ENCODE results near the gene TMEM181.
"Not testable (repeated sequence)": the region's sequence is repeated elsewhere in the genome, so short reads cannot be mapped to it uniquely, and the experiment has no call there.

TMEM181 gene

DNA sequence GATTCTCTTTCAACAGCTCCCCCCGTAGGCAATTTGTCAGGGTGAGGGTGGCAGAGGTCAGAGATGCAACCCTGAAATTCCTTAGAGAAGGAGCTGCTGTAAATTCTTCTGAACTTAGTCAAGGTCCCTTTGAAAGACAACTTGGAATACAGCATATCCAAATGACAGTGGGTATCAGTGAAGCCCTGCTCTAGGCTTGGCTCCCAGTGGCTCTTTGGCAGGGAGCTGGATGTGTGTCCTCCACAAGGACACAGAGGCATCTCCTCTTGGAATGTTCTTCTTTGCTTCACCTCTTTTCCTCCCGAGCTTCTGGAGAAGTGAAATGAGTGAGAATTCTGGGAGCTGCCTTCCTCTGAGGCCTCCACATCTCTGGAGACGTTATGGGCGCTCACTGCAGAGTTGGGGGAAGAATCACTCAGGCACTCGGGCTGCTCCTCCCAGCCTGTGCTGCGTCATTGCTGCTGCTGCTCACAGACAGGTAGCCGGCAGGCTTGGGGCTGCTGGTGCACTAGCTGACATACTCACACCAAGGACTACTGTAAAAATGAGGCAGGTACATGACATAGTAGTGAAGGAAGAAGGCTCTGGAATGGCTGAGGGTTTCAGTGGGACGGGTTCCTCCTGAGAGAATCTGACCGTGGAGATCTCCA is 50.6 kb downstream of the TMEM181 start:
- no peak for ATAC-seq (ENCODE audit: low read depth)
- peak; percentile 22 for DNase-seq (ENCODE audit: low spot score)
- TF ChIP-seq, protein P1, sequence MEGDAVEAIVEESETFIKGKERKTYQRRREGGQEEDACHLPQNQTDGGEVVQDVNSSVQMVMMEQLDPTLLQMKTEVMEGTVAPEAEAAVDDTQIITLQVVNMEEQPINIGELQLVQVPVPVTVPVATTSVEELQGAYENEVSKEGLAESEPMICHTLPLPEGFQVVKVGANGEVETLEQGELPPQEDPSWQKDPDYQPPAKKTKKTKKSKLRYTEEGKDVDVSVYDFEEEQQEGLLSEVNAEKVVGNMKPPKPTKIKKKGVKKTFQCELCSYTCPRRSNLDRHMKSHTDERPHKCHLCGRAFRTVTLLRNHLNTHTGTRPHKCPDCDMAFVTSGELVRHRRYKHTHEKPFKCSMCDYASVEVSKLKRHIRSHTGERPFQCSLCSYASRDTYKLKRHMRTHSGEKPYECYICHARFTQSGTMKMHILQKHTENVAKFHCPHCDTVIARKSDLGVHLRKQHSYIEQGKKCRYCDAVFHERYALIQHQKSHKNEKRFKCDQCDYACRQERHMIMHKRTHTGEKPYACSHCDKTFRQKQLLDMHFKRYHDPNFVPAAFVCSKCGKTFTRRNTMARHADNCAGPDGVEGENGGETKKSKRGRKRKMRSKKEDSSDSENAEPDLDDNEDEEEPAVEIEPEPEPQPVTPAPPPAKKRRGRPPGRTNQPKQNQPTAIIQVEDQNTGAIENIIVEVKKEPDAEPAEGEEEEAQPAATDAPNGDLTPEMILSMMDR (IDR thresholded peaks at IDR 0.05; ENCODE audit: poor library complexity, severe bottlenecking), result no peak
- H3K4me1 ChIP-seq (ENCODE audit: insufficient read depth, poor library complexity, severe bottlenecking), result no peaks in the 10 kb centered on the region
- peaks cover 88% of the 10 kb centered on the region for H3K36me3 ChIP-seq (ENCODE audit: low read depth)
- H3K4me3 ChIP-seq (ENCODE audit: severe bottlenecking), result no peak overlapping the region
- no peaks in the 10 kb centered on the region for H3K9me3 ChIP-seq (ENCODE audit: severe bottlenecking)
- H3K27ac ChIP-seq (ENCODE audit: poor library complexity, severe bottlenecking), result no peak overlapping the region
- H3K27me3 ChIP-seq (ENCODE audit: insufficient read depth, poor library complexity, severe bottlenecking), result no peaks in the 10 kb centered on the region

- ATAC-seq (ENCODE audit: low read depth) (no peak), DNase-seq (ENCODE audit: low spot score) (no peak)
- no peaks in the 10 kb centered on the region for H3K9me3 ChIP-seq (ENCODE audit: severe bottlenecking)
- H3K4me1 ChIP-seq (ENCODE audit: insufficient read depth, poor library complexity, severe bottlenecking), result no peaks in the 10 kb centered on the region
- H3K4me3 ChIP-seq (ENCODE audit: severe bottlenecking), result no peak overlapping the region
- H3K36me3 ChIP-seq (ENCODE audit: low read depth), result peaks cover 88% of the 10 kb centered on the region
- H3K27me3 ChIP-seq (ENCODE audit: insufficient read depth, poor library complexity, severe bottlenecking), result no peaks in the 10 kb centered on the region
- H3K27ac ChIP-seq (ENCODE audit: poor library complexity, severe bottlenecking), result no peak overlapping the region
- TF ChIP-seq, protein P1 (IDR thresholded peaks at IDR 0.05; ENCODE audit: poor library complexity, severe bottlenecking), result no peak
Measured at GRCh38 chr6:158611039-158611438, 51.1 kb downstream of the TMEM181 start.

DNA sequence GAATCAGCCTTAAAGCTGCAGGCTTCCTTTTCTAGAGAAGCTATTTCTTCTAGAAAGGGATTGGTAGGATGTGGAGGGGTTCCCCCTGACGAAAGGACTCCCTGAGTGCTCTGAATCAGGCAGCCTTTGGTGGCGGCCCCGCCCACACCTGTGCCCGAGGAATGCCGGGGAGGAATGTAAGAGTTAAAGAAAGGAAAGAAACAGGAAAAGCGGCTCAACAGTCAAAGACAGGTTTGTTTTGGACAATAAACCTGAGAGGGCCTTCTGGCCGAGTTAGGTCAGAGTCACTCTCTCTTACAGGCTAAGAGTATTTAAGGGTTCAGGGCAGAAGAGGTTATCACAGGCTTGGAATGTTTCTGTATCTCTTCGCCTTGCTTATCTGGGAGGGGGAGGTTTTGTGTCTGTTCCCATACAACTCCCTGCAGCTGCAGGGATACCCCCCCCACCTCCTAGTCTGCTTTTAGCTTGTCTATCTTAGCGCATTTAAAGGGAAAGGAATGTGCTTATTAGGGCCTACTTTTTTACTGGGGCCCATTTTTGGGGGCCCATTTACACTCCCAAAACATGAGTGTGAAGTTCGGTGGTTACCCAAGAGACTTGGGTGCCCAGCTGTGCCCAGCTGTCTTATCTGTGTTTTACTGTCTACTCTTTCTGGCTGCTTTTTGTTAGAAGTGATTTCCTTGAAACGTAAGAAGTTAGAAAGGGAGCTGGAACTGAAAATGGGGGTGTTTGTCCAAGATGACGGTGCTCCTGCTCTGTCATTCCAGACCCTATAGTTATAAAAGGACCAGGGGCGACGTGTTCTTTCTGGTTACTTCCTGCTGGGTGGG is 51.9 kb downstream of the TMEM181 start:
- Histone ChIP-seq H3K4me3 (ENCODE audit: severe bottlenecking) (no peak overlapping the region), H3K4me1 (ENCODE audit: insufficient read depth, poor library complexity, severe bottlenecking) (no peaks in the 10 kb centered on the region), H3K36me3 (ENCODE audit: low read depth) (peaks cover 83% of the 10 kb centered on the region), H3K27me3 (ENCODE audit: insufficient read depth, poor library complexity, severe bottlenecking) (no peaks in the 10 kb centered on the region), H3K9me3 (ENCODE audit: severe bottlenecking) (no peaks in the 10 kb centered on the region), H3K27ac (ENCODE audit: poor library complexity, severe bottlenecking) (no peak overlapping the region)
- TF ChIP-seq, protein P1 (IDR thresholded peaks at IDR 0.05; ENCODE audit: poor library complexity, severe bottlenecking), result no peak
- DNase-seq (ENCODE audit: low spot score) (no peak), ATAC-seq (ENCODE audit: low read depth) (peak; percentile 53; the same call in 2 of the 3 replicates)

DNA sequence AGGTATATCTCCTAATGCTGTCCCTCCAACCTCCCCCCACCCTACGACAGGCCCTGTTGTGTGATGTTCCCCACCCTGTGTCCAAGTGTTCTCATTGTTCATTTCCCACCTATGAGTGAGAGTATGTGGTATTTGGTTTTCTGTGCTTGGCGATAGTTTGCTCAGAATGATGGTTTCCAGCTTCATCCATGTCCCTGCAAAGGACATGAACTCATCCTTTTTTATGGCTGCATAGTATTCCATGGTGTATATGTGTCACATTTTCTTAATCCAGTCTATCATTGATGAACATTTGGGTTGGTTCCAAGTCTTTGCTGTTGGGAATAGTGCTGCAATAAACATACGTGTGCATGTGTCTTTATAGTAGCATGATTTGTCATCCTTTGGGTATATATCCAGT is 54.7 kb downstream of the TMEM181 start:
- H3K4me3 ChIP-seq (ENCODE audit: severe bottlenecking); H3K27ac ChIP-seq (ENCODE audit: poor library complexity, severe bottlenecking); DNase-seq (ENCODE audit: low spot score); H3K9me3 ChIP-seq (ENCODE audit: severe bottlenecking); H3K4me1 ChIP-seq (ENCODE audit: insufficient read depth, poor library complexity, severe bottlenecking); ATAC-seq (ENCODE audit: low read depth); H3K27me3 ChIP-seq (ENCODE audit: insufficient read depth, poor library complexity, severe bottlenecking): not testable (repeated sequence)
- H3K36me3 ChIP-seq (ENCODE audit: low read depth), result peaks cover 69% of the 10 kb centered on the region

GRCh38 chr6:158618289-158618688 is 58.4 kb downstream of the TMEM181 start:
- H3K27me3 ChIP-seq (ENCODE audit: insufficient read depth, poor library complexity, severe bottlenecking); H3K4me3 ChIP-seq (ENCODE audit: severe bottlenecking); ATAC-seq (ENCODE audit: low read depth); DNase-seq (ENCODE audit: low spot score); H3K9me3 ChIP-seq (ENCODE audit: severe bottlenecking); H3K4me1 ChIP-seq (ENCODE audit: insufficient read depth, poor library complexity, severe bottlenecking); H3K27ac ChIP-seq (ENCODE audit: poor library complexity, severe bottlenecking): not testable (repeated sequence)
- H3K36me3 ChIP-seq (ENCODE audit: low read depth), result peaks cover 71% of the 10 kb centered on the region
